Astrocyte (in vitro differentiated cells and primary cell): ENCODE data around the gene PRR36. TPM values are rescaled to one million over a fixed set of nuclear protein-coding genes. Genes with fewer than 3 reads are reported as not detected.

Source experiments
- DNase-seq: peaks from one replicate; pipeline ENCODE4 v3.0.0-alpha.2; 2010; ENCODE audit warnings: low read depth
- FAIRE-seq: peaks from 2 replicates; lab custom pipeline; 2011; peaks lifted over from hg19 to GRCh38; lab: Jason Lieb, UNC
- H2AFZ ChIP-seq: 2 replicates; pipeline ENCODE4 v1.6.0; 2012; ENCODE audit warnings: low read depth, low read length, inconsistent platforms
- H3K27ac ChIP-seq: 2 replicates; pipeline ENCODE4 v1.5.1; 2011; ENCODE audit warnings: low read depth, low read length, inconsistent platforms
- H3K27me3 ChIP-seq: 2 replicates; pipeline ENCODE4 v1.6.0; 2011; ENCODE audit warnings: low read length, inconsistent platforms; ENCODE audit not compliant: insufficient read depth
- H3K36me3 ChIP-seq: 2 replicates; pipeline ENCODE4 v1.5.1; 2011; ENCODE audit warnings: low read length, inconsistent platforms; ENCODE audit not compliant: insufficient read depth
- H3K4me1 ChIP-seq: 2 replicates; pipeline ENCODE4 v1.5.1; 2011; ENCODE audit warnings: low read length, inconsistent platforms; ENCODE audit not compliant: insufficient read depth
- H3K4me2 ChIP-seq: 2 replicates; pipeline ENCODE4 v1.6.0; 2012; ENCODE audit warnings: low read length, inconsistent platforms
- H3K4me3 ChIP-seq: 2 replicates; pipeline ENCODE4 v1.5.1; 2011; ENCODE audit warnings: low read depth, mild to moderate bottlenecking, low read length, inconsistent platforms; ENCODE audit not compliant: insufficient read depth
- H3K79me2 ChIP-seq: 2 replicates; pipeline ENCODE4 v1.6.0; 2012; ENCODE audit warnings: mild to moderate bottlenecking, low read length, inconsistent platforms; ENCODE audit not compliant: insufficient read depth
- H3K9ac ChIP-seq: 2 replicates; pipeline ENCODE4 v1.6.0; 2012; ENCODE audit warnings: mild to moderate bottlenecking, low read length, inconsistent platforms
- H3K9me3 ChIP-seq: 2 replicates; pipeline ENCODE4 v1.5.1; 2012; ENCODE audit warnings: low read depth, mild to moderate bottlenecking, low read length, inconsistent platforms; ENCODE audit not compliant: insufficient read depth
- H4K20me1 ChIP-seq: 2 replicates; pipeline ENCODE4 v1.6.0; 2012; ENCODE audit warnings: low read length, inconsistent platforms; ENCODE audit not compliant: insufficient read depth
- H3K27ac Mint-ChIP-seq: one replicate; pipeline ENCODE4 v1.8.0; 2021; ENCODE audit warnings: mild to moderate bottlenecking, mixed read lengths; ENCODE audit not compliant: unreplicated experiment
- H3K27me3 Mint-ChIP-seq: one replicate; pipeline ENCODE4 v1.8.0; 2021; ENCODE audit warnings: low read depth, mixed read lengths; ENCODE audit not compliant: unreplicated experiment
- H3K36me3 Mint-ChIP-seq: one replicate; pipeline ENCODE4 v1.8.0; 2021; ENCODE audit warnings: low read depth, mixed read lengths; ENCODE audit not compliant: unreplicated experiment
- H3K4me1 Mint-ChIP-seq: one replicate; pipeline ENCODE4 v1.8.0; 2021; ENCODE audit warnings: low read depth, mixed read lengths; ENCODE audit not compliant: unreplicated experiment
- H3K4me3 Mint-ChIP-seq: one replicate; pipeline ENCODE4 v1.8.0; 2021; ENCODE audit warnings: mild to moderate bottlenecking, moderate library complexity, mixed read lengths; ENCODE audit not compliant: unreplicated experiment
- H3K9me3 Mint-ChIP-seq: one replicate; pipeline ENCODE4 v1.8.0; 2021; ENCODE audit warnings: mild to moderate bottlenecking, mixed read lengths; ENCODE audit not compliant: unreplicated experiment
- EZH2 ChIP-seq: IDR thresholded peaks from 2 replicates; pipeline ENCODE4 v1.6.1; 2012; ENCODE audit warnings: mild to moderate bottlenecking, low read length, inconsistent platforms; ENCODE audit not compliant: insufficient read depth
- total RNA-seq: library from RNA; stranded (reverse); gene quantifications from 2 replicates; pipeline ENCODE4 v1.2.1, GENCODE V29; 2021
- TF ChIP-seq, protein P1 (sequence below): IDR thresholded peaks from 2 replicates; pipeline ENCODE4 v1.5.1; 2011; ENCODE audit warnings: low read depth, mild to moderate bottlenecking, inconsistent platforms, low read length, moderate library complexity; ENCODE audit not compliant: insufficient read depth

Gene PRR36
- total RNA-seq, 1 donor from 2014 or later, result 1.3 TPM

DNA sequence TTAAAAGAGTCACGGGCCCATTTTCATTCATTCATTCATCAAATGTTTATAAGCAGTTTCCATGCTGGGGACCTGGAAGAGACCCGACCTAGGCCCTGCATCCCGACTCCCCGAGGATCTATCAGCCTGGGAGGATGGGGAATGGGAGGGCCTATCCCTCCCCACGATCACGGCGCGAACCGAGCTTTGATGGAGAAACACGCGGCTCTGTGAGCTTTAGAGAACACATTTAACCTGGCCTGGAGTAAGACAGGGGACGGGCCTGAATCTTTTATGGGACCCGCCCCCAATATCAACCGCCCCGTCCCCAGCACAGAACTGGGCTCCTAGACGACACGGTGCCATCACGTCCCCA lies 45.0 kb downstream of the PRR36 start:
- H3K9ac ChIP-seq, result no peak overlapping the region
- no peaks in the 10 kb centered on the region for H3K9me3 Mint-ChIP-seq
- H3K4me1 Mint-ChIP-seq, result peaks cover 14% of the 10 kb centered on the region
- no peak for DNase-seq
- peak overlapping the region; percentile 80 for H3K4me2 ChIP-seq
- peaks cover 3% of the 10 kb centered on the region for H3K79me2 ChIP-seq
- peak overlapping the region; percentile 44 for H3K4me3 ChIP-seq
- H3K27me3 Mint-ChIP-seq, result peaks cover 18% of the 10 kb centered on the region
- H3K27ac Mint-ChIP-seq, result peak overlapping the region; percentile 81
- H3K27ac ChIP-seq, result peak overlapping the region; percentile 7
- peak overlapping the region; percentile 83 for H3K4me3 Mint-ChIP-seq
- H3K36me3 Mint-ChIP-seq, result no peaks in the 10 kb centered on the region
- H3K36me3 ChIP-seq, result no peaks in the 10 kb centered on the region
- peaks cover 11% of the 10 kb centered on the region for H3K4me1 ChIP-seq
- peaks cover 2% of the 10 kb centered on the region for H3K27me3 ChIP-seq
- no peak for TF ChIP-seq EZH2
- TF ChIP-seq, protein P1, sequence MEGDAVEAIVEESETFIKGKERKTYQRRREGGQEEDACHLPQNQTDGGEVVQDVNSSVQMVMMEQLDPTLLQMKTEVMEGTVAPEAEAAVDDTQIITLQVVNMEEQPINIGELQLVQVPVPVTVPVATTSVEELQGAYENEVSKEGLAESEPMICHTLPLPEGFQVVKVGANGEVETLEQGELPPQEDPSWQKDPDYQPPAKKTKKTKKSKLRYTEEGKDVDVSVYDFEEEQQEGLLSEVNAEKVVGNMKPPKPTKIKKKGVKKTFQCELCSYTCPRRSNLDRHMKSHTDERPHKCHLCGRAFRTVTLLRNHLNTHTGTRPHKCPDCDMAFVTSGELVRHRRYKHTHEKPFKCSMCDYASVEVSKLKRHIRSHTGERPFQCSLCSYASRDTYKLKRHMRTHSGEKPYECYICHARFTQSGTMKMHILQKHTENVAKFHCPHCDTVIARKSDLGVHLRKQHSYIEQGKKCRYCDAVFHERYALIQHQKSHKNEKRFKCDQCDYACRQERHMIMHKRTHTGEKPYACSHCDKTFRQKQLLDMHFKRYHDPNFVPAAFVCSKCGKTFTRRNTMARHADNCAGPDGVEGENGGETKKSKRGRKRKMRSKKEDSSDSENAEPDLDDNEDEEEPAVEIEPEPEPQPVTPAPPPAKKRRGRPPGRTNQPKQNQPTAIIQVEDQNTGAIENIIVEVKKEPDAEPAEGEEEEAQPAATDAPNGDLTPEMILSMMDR, result no peak
- H3K9me3 ChIP-seq, result no peaks in the 10 kb centered on the region
- peaks cover 30% of the 10 kb centered on the region for H4K20me1 ChIP-seq
- FAIRE-seq, result no peak
- peak overlapping the region; percentile 76 for H2AFZ ChIP-seq

DNA sequence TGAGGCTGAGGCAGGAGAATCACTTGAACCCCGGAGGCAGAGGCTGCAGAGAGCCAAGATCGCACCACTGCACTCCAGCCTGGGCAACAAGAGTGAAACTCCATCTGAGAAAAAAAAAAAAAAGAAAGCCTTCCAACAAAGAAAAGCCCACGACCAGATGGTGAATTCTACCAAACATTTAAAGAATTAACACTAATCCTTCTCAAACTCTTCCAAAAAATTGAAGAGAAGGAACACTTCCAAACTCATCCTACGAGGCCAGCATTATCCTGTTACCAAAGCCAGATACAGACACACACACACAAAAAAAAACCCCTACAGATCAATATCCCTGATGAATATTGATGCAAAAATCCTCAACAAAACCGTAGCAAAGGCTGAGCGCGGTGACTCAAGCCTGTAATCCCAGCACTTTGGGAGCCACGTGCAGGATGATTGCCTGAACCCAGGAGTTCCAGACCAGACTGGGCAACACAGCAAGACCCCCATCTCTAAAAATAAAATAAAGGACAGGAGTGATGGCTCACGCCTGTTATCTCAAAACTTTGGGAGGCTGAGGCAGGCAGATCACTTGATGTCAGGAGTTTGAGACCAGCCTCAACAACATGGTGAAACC lies 50.4 kb downstream of the PRR36 start:
- no peak overlapping the region for H3K27ac Mint-ChIP-seq
- H3K27me3 Mint-ChIP-seq, result peaks cover 31% of the 10 kb centered on the region

More for the DNA sequence above, 50.4 kb downstream of the PRR36 start:
- Histone ChIP-seq H3K4me1 (no peaks in the 10 kb centered on the region), H3K79me2 (no peaks in the 10 kb centered on the region), H4K20me1 (no peaks in the 10 kb centered on the region), H3K4me2 (no peak overlapping the region), H3K9ac (no peak overlapping the region), H3K27ac (no peak overlapping the region), H3K36me3 (no peaks in the 10 kb centered on the region), H3K4me3 (no peak overlapping the region), H3K27me3 (peaks cover 8% of the 10 kb centered on the region), H2AFZ (no peak overlapping the region), H3K9me3 (peaks cover 1% of the 10 kb centered on the region)
- FAIRE-seq (no peak), DNase-seq (no peak)
- peaks cover 14% of the 10 kb centered on the region for H3K9me3 Mint-ChIP-seq
- no peak overlapping the region for H3K4me3 Mint-ChIP-seq
- no peaks in the 10 kb centered on the region for H3K36me3 Mint-ChIP-seq
- TF ChIP-seq EZH2, result no peak
- TF ChIP-seq, protein P1, result no peak
- no peaks in the 10 kb centered on the region for H3K4me1 Mint-ChIP-seq
